Posterior cingulate gyrus (tissue), 11 donors: ENCODE data around the gene CADM2.
"Not testable (repeated sequence)": the region's sequence is repeated elsewhere in the genome, so short reads cannot be mapped to it uniquely, and the experiment has no call there.

Experiments
- DNase-seq, 10 donors: peaks; one replicate each; pipeline versions ENCODE4 v3.0.0 to v3.0.0-alpha.2; 2020 to 2021; ENCODE audit warnings: mixed read lengths in 3 of 10
- intact Hi-C: fragments of 100-400 bp; cut with DNase I; formaldehyde crosslinking; loops from one replicate; pipeline ENCODE4 v1.15.1; 2023

Gene CADM2

GRCh38 chr3:85603378-85603777 is 644.6 kb downstream of the CADM2 start:
- DNase-seq: no peak
- intact Hi-C loops: no loop called here

GRCh38 chr3:85604641-85605040 is 645.9 kb downstream of the CADM2 start:
- intact Hi-C loops: no loop called here
- no peak for DNase-seq

GRCh38 chr3:85605066-85605465 is 646.3 kb downstream of the CADM2 start:
- DNase-seq: no peak
- intact Hi-C loops: no loop called here

GRCh38 chr3:85626662-85627061 is 667.9 kb downstream of the CADM2 start:
- DNase-seq: no peak
- intact Hi-C loops: no loop called here

DNA sequence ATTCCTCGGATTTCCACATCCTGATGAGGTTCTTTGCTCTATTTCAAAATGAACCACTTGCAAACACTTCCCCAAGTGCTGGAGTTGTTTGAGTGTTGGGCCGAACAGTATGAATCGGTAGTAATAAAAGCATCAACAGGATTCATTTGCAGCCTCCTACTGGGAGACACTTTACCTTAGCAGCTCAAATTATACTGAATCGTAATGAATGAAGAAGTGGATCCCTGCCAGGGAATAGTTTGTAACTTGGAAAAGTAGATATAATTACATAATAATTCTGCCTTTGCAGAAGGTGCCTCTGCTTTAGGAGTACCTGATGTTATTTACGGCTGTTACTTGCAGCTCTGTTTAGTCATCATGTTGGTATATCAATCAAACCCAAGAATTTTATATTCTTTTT is 669.1 kb downstream of the CADM2 start:
- intact Hi-C loops: no loop called here
- no peak for DNase-seq

GRCh38 chr3:85631070-85631469 is 672.3 kb downstream of the CADM2 start:
- intact Hi-C loops: no loop called here
- no peak for DNase-seq

- intact Hi-C loops: no loop called here
- no peak for DNase-seq
Measured at GRCh38 chr3:85632921-85633320, 674.1 kb downstream of the CADM2 start.

GRCh38 chr3:85652360-85652759 is 693.6 kb downstream of the CADM2 start:
- intact Hi-C loops: no loop called here
- DNase-seq: no peak

DNA sequence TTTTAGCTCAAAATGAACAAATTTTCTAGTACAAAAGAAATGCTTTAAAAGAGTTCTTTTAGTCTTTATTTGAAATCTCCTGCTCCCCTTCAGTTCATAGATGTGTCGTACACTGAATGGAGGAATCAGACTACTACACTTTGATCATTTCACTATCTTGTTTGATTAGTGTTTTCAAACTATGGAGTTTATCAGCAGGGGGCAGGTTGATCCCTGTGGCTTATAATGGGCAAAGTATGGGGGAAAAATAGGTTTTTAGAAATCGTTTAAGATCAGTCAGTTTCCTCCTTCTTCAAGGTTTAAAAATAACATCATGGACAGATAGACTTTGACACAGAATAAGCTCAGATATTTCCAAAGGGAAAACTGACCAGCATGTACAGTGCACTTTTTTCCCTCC is 701.7 kb downstream of the CADM2 start:
- intact Hi-C loops: no loop called here
- DNase-seq: no peak

DNA sequence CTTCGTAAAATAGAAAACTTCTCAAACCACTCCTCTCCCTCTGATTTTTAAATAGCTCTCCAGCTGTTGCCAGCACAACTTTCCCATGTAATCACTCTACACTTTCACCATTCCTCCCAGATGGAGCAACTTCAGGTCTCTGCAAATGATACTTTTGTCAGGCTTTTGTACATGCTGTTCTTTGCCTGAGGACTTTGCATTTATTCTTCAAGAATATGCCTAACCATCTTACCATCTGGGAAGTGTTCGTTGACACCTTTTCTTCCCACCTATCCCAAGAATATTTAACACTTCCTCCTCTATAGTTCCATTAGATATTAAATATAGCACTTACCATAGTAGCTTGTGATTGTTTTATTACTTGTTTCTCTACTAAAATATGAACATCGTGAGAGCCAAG is 703.7 kb downstream of the CADM2 start:
- intact Hi-C loops: no loop called here

GRCh38 chr3:85667744-85668143 is 709.0 kb downstream of the CADM2 start:
- intact Hi-C loops: no loop called here
- no peak for DNase-seq

More for the DNA sequence above, 703.7 kb downstream of the CADM2 start:
- no peak for DNase-seq

DNA sequence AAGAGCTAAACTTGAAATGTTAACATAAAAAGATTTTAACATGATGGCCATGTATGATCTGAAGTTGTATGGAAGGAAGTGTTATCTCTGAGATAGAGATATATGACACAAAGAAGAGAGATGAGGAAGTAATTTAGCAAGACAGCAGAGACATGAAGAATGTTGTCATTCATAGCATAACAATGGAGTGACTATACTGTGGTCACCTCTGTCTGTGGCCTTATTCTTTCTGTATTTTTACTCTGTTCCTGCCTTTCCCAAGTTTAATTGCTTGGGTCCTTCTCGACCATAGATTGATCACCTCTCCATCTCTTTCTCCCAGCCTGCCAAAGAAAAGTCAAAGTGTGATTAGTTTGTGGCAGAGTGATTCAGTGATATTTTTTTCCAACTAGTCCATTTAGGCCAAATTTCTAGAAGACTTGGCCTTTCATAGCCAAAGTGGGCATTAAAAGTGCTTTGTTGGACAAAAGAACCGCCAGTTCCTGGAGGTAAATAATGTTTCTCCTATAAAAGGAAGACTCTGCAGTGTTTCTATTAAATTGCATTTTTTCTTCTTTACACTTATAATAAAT is 711.9 kb downstream of the CADM2 start:
- DNase-seq: no peak
- intact Hi-C loops: no loop called here

DNA sequence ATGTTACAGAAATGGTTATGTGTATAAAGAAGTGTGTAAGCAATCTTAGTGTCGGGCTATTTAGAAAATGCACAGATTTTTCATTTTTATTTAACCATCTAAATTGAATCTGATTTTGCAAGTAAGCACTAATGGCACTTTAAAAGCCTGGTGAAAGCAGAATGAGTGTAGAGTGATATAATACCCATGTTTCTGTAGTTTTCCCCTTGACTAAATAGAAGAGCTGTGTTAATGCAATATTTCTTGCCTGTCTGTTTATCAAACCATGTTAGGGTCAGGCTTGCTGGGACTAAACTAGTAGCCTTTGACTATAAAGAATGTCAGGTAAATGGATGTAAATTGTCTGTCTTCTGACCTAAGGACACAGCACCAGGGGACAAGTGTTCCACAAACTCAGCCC is 714.0 kb downstream of the CADM2 start:
- intact Hi-C loops: no loop called here
- no peak for DNase-seq

DNA sequence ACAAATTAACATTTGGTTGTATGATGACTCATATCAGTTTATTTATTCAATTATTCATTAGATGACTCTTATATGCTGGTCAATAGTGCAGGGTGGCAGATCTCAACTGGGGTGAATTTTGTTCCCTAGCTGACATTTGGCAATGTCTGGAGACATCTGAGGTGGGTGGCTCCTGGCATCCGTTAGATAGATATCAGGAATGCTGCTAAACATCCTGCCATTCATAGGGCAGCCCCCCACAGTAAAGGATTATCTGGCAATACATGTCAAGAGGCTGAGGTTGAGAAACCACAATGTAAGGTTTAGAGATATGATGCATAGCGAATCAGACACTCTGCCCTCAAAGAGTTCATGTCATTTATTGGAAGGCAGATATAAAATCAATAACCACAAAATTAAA is 719.9 kb downstream of the CADM2 start:
- no peak for DNase-seq
- intact Hi-C loops: no loop called here

DNA sequence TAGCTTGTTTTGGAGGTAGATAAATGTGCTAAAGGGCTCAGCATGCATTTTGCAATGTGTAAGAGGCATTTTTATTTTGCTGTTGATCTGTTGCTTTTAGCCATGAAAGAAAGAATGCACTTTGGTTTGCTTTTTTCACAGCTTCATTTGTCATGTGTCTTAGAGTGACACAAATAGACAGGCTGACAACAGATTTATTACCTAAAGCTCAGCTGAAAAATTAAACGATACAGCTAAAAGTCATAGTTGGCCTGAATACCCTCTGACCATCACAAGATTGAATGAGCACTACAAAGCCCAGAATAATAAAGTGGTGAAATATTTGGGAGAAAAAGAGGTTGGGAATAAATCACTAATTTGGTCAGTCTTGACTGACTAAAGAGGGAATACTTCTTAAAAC is 723.1 kb downstream of the CADM2 start:
- intact Hi-C loops: no loop called here
- DNase-seq: no peak

DNA sequence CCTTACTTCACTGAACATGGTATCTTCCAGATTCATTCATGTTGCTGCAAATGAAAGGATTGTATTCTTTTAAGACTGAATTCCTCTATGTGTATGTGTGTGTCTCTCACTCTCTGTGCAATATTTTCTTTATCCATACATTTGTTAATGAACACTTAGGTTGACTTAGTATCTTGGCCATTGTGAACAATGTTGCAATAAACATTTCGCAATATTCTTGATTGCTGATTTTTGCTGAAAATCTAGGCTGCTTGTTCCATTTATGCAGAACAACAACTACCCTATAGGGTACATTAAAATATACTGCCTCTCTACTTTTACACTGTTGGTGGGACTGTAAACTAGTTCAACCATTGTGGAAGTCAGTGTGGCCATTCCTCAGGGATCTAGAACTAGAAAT is 732.4 kb downstream of the CADM2 start:
- intact Hi-C loops: no loop called here
- DNase-seq: no peak

- no peak for DNase-seq
- intact Hi-C loops: no loop called here
Measured at GRCh38 chr3:85697156-85697555, 738.4 kb downstream of the CADM2 start.

- intact Hi-C loops: no loop called here
- no peak for DNase-seq
Measured at GRCh38 chr3:85706130-85706529, 747.3 kb downstream of the CADM2 start.

- DNase-seq, intact Hi-C loops: not testable (repeated sequence)
Measured at GRCh38 chr3:85708325-85708724, 749.5 kb downstream of the CADM2 start.

DNA sequence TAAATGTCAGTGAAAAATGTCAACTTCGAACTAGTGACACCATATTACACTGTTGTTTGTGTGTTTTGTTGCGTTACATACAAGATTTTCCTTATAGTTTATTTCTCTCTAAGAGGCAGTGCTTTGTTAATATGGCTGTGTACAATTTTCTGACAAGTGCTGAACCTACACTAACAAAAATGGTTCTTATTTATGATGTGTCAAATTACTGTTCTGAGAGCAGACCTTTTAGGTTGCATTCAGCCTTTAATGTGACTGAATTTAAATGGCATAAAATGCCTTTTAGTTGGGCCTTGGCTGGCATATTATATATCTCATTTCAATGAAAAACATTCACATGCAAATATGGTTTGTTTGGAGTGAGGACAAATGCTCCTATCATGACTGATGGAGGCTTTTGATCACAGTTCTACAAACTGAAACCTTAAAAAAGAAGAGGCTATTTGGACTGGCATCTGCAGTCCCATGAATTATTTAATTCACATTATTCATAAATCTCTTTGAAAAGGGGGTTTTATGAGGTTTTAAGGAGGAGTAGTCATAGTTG is 750.6 kb downstream of the CADM2 start:
- intact Hi-C loops: no loop called here

DNA sequence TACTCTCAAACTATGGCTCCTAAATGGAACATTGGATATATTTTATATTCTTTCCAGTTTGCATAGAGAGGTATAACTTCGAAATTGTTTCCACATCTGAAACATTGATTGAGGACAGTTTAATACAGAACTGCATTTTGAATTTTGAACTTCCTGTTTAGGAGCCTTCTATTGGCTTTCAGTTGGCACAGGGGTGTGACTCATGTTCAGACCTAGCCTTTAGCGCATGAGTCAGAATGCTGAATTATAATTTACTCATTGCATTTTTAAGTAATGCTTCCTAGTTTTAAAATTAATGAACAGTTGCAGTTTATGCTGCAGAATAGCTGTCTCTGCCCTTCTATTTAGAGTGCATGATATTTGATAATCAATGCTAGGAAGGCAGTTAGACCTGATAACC is 751.7 kb downstream of the CADM2 start:
- no peak for DNase-seq
- intact Hi-C loops: no loop called here

More for the DNA sequence above, 750.6 kb downstream of the CADM2 start:
- DNase-seq: no peak

GRCh38 chr3:85721409-85722145 is 762.8 kb downstream of the CADM2 start:
- DNase-seq: peak in 1 of 10 donors; percentile 41
- intact Hi-C loops: no loop called here
